GM19455 (cell line): ENCODE measurements around the gene ADD1.

Experiments
- ATAC-seq: cut with Tn5 transposase; IDR thresholded peaks from one replicate; pipeline ENCODE4 v1.9.1; 2021; ENCODE audit not compliant: unreplicated experiment

Gene ADD1

DNA sequence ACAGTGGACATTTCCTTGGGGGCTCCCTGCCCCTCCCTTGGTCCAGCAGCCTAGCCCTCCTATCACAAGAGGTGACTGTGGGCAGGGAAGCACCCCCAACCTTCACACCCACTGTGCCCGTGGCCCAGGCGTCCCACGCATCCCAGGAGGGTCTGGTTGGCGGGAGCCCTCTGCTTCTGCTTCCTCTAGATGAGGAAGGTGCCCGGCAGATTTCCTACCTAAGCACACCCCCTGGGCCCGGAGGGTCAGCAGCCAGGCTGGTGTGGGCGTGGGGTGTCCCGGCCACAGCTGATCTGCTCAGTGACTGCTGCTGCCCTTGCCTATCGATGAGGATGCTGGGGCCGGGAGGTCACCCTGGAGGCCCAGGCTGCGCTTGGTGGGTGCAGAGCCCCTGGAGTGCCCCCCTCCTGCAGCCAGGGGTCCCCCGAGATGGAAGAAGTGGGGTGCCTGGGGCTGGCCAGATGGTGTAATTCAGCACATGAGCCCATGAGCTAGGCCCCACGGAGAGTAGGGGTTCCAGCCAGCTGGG is 38.6 kb upstream of the ADD1 start:
- no peak for ATAC-seq

DNA sequence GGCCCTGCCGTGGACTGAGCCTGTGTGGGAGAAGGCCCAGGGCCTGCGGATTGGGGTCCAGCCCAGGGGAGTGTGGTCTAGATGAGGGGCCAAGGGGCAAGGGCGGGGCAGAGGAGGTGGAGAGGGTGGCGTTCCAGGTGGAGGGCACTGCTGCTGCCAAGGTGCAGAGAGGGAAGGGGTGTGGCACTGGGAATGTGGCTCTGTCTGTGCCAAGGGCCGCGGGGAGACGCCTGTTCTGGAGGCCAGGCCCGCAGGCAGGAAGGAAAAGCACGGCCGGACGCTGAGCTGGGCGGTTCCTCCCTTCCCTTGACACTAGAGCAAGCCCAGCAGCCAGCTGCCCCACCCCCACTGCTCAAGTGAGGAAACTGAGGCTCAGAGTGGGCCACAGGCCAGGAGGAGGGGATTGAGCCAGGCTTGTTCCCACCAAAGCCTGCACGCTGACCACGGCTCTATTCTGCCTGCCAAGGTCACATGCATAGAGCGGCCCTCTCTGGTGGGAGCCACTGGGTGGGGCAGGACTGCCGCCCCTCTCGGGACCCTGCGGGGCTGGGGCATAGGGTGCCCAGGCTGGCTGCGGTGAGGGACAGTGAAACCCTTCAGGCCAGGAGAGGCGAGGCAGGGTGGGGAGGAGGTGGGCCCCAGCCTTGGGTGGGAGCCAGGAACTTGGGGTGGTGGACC is 37.8 kb upstream of the ADD1 start:
- no peak for ATAC-seq

DNA sequence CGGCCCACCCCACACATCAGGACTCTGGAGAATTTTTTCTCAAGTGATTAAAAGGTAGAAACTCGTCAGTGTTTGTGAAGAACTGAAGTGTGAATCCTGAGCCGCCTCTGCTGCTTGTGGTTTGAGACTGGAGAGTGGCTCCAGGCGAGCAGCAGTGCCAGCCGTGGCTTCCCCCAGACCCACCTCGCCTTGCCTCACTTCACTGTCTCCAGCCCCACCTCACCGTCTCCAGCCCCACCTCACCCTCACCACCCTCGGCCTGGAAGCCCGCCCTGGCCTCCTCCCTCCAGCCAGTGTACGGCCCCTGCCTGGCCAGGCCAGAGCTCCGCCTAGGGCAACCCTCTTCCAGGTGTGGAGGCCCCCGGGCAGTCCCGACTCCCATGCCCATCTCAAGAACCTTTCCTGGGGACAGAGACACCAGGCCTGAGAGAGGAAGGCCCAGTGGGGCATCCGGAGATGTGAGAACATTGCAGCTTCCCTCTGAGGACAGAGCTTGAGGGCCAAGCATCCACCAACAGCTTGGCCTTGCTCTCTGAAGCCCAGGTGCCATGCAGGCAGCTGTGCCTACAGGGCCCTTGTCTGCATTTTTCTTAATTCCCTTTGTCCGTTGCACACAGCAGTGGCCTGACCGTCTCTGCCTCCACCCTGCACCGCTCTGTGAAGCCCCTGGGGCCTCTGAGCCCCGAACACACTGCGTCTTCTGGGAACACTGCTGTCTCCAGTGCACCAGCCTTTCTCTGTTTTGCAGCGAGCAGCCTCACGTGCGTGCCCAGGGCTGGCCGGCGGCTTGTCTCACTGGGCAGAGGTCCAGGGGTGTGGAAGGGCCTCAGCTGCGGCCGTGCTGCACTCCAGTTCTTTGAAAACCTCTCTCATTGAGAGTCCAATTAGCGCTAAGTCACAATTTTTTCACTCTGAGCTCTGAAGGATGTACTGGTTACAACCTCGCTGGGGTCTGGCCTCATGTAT is 37.0 kb upstream of the ADD1 start:
- no peak for ATAC-seq

DNA sequence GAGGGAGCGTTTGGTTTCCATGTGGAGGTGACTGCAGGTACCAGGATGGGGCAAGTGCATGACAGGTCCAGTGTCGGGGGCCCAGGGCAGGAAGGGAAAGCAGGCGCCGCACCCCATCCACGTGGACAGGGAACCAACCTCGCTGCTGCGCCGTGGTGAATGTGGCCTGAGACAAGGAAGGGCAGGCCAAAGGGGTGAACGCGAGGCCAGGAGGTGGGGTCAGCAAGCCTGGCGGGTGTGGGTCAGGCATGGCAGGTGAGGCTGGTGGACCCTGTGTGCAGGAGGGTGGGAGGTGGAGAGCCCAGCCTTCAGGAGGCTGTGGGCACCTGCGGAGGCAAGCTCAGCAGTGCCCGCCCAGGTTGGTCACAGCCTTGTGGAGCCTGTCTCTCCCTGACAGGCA is 36.1 kb upstream of the ADD1 start:
- no peak for ATAC-seq

DNA sequence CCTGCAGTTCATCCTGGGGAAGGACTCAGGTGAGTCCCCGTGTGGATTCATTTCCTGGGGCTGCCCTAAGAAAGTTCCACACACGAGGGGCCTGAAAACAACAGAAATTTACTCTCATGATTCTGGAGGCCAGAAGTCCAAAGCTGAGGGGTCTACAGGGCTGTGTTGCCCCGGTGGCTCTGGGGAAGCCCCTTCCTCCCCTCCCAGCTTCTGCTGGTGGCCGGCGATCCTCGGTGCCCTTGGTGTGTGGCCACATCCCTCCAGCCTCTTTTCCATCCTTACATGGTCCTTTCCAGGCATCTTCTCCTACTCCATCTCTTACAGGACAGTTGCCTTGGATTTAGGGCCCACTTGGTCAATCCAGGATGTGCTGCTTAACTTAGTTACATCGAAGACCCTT is 35.6 kb upstream of the ADD1 start:
- no peak for ATAC-seq

DNA sequence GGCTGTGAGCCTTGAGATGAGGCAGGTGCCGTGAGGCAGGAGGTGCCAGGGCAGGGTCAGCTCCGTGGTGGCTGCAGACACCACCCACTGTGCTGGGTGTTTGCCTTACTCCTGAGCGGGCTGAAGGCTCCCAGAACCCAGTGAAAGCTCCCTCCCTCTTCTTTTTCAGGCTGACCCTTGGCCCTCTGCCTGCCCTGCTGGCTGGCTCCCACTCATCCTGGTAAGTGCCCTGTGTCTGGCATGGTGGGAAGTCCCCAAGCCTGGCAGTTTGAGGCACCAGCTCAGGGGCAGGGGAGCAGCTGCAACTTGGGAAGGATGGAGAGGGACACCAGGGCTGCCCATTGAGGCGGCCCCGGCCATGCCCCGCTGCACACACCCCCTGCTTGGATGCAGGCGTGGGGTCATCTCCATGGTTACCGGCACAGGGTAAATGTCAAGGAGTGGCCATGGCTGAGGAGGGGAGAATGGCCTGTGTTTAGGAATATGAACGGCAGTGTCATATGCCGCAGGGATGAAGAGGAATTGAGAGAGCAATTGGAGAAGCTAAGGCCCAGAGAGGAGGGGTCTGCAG is 33.9 kb upstream of the ADD1 start:
- no peak for ATAC-seq

DNA sequence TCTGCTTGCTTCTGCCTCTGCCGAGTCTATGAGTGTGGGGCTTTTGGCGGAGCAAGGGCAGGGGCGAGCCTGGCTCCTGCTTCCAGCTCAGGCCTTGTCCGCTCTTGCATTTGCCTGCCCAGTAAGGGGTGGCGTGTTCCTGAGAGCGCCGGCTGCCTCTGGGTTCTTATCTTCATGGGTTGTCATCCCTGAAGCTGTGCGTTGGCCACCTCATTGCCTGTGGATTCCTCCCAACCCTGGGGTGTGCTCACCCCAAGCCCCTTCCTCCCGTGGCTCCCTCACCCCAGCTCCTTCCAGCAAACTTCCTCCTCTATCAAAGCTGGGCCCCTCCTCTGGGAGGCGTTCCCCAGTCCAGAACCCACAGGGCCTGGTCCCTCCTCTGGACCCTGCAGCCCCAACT is 33.3 kb upstream of the ADD1 start:
- no peak for ATAC-seq

DNA sequence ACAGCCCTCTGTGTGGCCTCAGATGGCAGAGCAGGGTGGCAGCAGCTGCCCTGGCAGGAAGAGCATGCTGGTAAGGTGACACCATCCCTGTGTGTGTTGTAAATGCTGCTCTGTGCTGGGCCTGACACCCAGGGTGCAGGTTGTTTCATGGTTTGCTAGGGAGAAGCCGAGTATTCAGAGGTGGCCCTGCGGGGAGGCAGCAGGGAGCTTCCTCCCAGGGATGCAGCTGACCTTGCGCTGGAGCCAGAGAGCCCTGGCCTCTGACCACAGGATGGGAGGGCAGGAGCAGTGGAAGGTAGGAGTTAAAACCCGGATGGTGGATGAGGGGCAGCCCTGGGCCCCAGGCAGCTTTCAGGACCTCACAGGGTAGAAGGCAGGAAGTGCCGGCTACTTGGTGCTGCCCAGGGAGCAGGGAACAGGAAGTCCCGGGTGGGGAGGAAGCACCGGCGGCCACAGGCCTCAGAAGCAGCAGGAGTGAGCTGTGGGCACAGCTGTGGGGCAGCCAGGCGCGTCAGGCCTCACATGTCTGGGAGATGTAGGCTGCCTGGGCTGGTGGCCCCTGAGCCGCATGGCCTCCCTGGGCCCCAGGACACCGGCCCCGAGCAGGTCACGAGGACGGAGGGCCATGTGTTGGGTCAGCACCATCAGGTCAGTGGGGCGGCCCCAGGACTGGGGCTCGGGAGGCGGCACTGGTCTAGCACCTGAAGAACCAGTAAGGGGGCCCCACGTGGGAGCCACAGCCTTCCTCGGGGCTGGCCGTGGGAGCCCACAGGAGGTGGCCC is 31.6 kb upstream of the ADD1 start:
- ATAC-seq, result peak; percentile 70

DNA sequence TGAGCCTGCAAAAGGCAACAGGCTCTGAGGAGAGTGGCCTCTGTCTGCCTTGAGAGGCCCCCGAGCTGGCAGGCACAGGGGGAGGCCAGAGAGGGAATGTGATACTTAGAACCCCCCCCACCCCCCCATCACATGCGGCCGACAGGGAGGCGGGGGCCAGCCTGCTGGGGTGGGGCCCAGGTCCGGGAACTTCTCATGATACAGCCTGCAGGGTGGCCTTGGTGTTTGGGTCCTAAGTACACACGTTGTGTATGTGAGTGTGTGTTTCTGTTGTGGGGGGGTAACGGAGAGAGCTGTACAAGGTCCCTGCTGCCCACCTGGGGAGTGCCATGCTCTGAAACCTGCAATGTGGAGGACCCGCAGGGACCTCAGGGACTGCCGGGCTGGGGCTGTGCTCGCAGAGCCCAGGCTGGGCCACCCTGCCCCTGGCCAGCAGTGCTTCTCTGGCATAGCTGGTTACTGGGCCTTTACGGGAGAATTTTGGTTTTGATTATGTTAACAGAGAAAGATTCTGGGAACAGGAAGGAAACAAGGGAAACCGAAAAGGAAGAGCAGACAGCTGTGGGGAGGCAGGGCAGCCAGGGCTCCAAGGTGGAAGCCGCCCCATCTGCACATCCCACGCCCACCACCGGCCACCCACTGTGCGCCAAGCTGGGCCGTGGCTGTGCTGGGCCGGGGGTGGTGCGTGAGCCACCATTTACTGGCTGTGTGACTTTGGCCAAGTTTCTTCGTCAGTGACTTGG is 30.9 kb upstream of the ADD1 start:
- ATAC-seq, result peak; percentile 16

DNA sequence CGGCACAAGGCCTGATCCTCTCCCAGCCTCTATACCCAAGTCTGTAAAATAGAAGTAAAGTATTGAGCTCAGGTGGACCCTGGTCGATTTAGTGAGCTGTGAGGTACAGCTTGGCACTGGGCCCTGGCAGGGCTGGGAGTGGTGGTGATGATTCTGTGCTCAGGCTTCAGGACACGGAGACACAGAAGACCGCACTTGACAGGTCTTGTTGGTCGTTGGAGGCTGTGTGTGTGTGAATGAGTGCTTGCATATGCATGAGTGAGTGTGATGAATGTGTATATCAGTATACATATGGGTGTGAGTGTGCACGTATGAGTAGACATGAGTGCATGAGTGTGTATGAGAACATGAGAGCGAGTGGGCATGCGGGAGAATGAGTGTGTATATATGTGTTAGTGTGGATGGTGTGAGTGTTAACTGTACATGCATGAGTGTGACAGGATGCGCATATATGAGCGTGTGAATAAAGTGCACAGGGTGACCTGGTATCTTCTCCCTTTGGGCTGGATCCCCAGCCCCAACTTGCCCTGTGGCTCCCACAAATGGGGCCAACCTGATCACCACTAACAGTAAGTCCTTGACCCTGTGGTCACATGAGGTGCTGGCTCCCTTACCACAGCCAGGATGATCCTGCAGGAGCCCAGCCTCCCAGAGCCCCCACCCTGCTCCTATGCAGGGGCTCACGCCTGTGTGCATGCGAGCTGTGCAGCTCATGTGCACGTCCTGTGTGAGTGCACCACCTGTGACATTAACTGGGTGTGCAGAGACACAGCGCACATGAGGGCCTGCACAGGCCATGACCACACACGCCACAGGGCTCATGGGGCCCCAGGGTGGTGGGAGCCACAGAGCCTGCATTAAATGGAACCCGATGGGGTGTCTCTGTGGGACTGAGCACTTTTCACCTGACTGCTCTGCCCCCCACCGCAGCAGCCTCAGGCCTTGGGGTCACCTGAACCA is 29.9 kb upstream of the ADD1 start:
- ATAC-seq, result no peak

DNA sequence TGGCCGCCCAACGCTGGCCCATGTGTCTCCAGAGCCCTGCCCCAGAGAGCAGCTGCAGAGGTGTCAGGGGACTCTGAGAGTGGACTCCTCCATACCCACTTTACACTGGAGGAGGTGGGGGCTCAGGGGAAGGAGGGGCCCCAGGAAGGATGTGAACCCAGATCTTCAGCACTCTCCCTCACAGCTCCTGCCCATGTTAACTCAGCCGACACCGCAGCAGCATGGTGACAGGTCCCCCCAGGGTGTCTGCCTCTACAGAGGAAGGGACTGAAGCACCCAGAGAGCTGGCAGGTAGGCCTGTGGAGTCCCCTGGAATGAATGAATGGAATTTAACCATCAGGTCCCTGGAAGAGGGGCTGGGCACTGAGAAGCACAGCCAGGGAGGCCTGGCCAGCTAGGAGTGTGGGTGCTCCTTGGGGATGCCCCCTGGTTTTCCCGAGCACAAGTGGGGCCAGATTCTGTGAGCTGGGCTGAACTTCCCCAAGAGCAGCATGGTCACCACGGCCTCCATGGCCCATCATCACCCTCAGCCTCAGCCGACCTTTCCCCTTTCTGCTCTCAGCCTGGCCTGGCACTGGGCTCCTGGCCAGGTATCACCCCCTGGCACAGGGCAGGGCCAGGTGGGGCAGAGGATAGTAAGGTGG is 28.9 kb upstream of the ADD1 start:
- no peak for ATAC-seq

DNA sequence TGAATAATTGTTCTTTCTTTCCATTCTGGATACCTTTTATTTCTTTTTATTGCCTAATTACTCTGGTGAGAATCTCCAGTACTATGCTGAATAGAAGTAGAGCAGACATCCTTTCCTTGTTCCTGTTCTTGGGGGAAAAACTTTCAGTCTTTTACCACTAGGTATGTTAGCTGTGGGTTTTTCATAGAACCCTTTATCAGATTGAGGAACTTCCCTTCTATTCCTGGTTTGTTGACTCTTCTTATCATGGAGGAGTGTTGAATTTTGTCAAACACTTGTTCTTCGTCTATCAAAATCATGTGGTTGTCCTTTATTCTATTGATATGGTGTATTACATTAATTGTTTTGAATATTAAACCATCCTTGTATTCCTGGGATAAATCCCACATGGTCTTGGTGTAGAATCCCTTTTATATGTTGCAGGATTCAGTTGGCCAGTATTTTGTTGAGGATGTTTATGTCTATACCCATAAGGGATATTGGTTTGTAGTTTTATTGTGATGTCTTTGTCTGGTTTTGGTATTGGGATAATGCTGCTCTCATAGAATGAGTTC is 27.2 kb upstream of the ADD1 start:
- no peak for ATAC-seq

DNA sequence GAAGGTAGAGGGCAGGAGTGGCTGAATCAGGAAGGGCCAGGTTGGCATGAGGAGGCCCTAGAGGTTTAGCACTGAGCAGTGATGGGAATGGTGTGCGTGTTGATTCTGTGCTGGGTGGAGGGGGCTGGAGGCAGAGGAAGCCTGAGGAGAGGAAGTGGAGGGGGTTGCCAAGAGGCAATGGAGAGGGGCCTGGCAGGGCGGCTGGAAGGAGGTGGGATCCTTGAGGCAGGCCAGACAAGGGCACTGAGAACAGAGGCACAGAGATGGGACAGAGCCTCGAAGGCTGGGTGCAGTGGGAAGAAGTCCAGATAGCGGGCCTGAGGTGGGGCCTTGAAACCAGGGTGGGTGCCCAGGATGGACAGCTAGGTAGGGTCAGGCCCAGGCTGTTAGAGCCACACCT is 26.5 kb upstream of the ADD1 start:
- no peak for ATAC-seq

DNA sequence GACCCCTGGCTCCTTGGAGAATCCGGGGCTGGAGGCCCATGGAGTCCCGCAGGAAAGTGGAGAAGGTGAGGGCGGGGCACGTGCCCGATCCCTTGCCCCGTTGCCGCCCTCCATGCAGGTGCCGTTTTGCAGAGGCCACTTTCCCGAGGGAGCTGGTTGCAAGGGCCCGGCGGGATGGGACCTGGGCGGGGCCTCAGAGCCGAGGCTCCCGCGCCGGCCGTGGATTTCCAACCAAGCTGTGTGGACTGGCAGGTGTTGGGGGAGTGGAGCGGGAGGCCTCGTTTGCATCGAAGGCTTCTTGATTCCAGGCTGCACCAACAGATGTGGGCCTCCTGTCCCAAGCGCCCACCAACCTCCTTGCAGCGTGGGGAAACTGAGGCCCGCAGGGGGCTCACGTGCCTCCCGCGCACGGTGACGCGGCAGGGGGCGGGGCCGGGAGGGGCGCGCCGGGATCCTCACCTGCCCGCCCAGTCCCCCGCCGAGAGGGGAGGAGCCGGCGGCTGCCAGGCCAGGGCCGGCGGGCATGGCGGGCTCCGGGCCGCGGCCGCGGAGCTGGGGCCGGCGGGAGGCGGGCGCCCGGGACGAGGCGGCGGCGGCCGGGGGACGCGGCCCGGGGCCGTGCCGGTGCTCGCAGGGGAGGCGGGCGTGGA is 25.8 kb upstream of the ADD1 start:
- ATAC-seq, result no peak

DNA sequence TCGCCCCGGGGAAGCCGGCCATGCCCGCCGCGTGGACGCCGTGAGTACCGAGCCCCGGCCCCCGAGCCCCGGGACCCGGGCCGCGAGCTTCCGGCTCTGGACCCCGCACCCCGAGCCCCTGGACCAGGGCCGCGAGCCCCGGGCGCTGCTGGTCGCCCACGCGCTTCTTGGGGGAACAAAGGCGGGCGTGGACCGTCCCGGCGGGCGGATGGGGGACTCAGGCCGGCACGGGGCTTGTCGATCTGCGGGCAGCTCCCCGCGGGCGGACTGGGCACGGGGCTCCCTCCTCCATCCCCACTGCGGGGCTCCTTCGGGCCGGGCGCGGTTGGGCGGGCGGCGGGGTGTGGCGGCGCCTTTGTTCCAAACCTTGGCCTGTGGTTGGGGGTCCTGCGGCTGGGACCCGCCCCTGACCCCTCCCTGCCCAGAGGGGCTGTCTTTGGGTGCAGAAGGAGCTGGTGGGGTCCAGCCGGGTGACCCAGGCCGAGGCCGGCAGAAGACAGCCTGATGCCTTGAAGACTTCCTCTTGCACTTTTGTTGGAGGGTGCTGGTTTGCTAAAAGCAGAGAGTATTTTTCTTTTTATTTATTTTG is 25.2 kb upstream of the ADD1 start:
- no peak for ATAC-seq

DNA sequence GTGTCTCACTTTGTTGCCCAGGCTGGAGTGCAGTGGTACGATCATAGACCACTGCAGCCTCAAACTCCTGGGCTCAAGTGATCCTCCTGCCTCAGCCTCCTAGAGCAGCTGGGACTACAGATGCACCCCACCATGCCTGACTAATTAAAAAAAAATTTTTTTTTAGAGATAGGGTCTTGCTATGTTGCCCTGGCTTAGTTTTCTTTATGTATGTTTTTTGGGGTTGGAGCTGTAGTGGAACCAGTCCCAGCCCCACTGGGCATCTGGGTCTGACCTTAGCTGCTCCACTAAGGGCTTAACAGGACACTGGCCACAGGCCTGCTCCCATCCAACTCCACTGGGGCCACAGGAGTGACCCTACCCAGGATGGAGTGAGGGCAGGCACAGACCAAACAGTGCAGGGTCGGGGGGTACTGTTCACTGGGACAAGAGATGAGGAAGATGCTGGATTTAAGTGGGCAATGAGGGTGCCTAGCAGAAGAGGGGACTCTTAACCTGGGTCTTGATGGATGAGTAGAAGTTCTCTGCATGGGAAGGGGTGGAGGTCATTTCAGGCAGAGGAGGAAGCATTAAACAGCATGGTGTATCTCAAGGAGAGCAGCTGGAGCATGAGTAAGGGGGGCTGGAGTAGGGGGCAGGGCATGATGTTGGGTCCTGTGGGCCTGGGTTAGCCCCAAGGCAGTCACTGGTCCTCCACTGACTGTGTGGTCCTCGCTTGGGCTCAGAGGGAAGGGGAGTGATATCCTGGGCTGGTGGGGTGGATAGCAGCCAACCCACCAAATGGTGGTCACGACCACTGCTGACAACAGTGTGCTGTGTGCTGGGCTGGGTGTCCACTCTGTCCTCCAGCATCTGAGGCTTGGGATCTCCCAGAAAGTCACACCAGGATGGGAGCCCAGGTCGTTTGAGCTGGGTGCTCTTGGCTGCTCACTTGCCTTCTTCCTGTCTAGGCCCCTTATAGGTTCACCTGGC is 24.1 kb upstream of the ADD1 start:
- ATAC-seq, result no peak
